H9 (cell line): ENCODE measurements around the gene SRRM2. TPM values are rescaled to one million over a fixed set of nuclear protein-coding genes. Genes with fewer than 3 reads are reported as not detected.

Experiments
- DNase-seq: peaks from one replicate; pipeline ENCODE4 v3.0.0-alpha.2; 2017
- H2AFZ ChIP-seq: one replicate; pipeline ENCODE4 v1.6.1; 2013; ENCODE audit warnings: mild to moderate bottlenecking, low read length, control low read depth, moderate library complexity
- H2AK5ac ChIP-seq: 2 replicates; pipeline ENCODE4 v1.6.1; 2013; ENCODE audit warnings: low read length, control low read depth, mixed read lengths; ENCODE audit not compliant: insufficient read length
- H2BK120ac ChIP-seq: one replicate; pipeline ENCODE4 v1.6.1; 2013; ENCODE audit warnings: low read depth, mild to moderate bottlenecking, low read length, control low read depth, inconsistent platforms; ENCODE audit not compliant: poor library complexity, severe bottlenecking
- H2BK12ac ChIP-seq: 2 replicates; pipeline ENCODE4 v1.6.1; 2013; ENCODE audit warnings: low read length, control low read depth, mixed read lengths, low read depth; ENCODE audit not compliant: insufficient read length
- H2BK15ac ChIP-seq: 2 replicates; pipeline ENCODE4 v1.6.1; 2013; ENCODE audit warnings: low read depth, low read length, control low read depth
- H2BK20ac ChIP-seq: one replicate; pipeline ENCODE4 v1.6.1; 2013; ENCODE audit warnings: low read depth, mild to moderate bottlenecking, low read length, control low read depth, inconsistent platforms; ENCODE audit not compliant: poor library complexity, severe bottlenecking
- H2BK5ac ChIP-seq: 2 replicates; pipeline ENCODE4 v1.6.1; 2013; ENCODE audit warnings: low read length, control low read depth, mixed read lengths; ENCODE audit not compliant: insufficient read length
- H3K14ac ChIP-seq: 2 replicates; pipeline ENCODE4 v1.6.1; 2013; ENCODE audit warnings: low read length, control low read depth; ENCODE audit not compliant: insufficient read depth
- H3K18ac ChIP-seq: 2 replicates; pipeline ENCODE4 v1.6.1; 2013; ENCODE audit warnings: low read depth, mild to moderate bottlenecking, mixed read lengths, low read length, control low read depth; ENCODE audit not compliant: insufficient read length
- H3K23ac ChIP-seq: 2 replicates; pipeline ENCODE4 v1.6.1; 2013; ENCODE audit warnings: low read length, control low read depth, mixed read lengths, low read depth; ENCODE audit not compliant: insufficient read length
- H3K23me2 ChIP-seq: 2 replicates; pipeline ENCODE4 v1.6.1; 2013; ENCODE audit warnings: low read depth, mild to moderate bottlenecking, mixed read lengths, low read length, control low read depth; ENCODE audit not compliant: insufficient read length, poor library complexity, severe bottlenecking
- H3K27ac ChIP-seq: 2 replicates; pipeline ENCODE4 v1.5.1; 2013; ENCODE audit warnings: low read length, control low read depth, mixed read lengths, low read depth; ENCODE audit not compliant: insufficient read length
- H3K27me3 ChIP-seq: 2 replicates; pipeline ENCODE4 v1.6.1; 2013; ENCODE audit warnings: low read length, control low read depth, inconsistent platforms; ENCODE audit not compliant: insufficient read depth
- H3K4ac ChIP-seq: 2 replicates; pipeline ENCODE4 v1.6.1; 2013; ENCODE audit warnings: low read depth, mild to moderate bottlenecking, control low read depth, inconsistent platforms, low read length, moderate library complexity
- H3K4me1 ChIP-seq: 2 replicates; pipeline ENCODE4 v1.6.1; 2013; ENCODE audit warnings: low read length, control low read depth, inconsistent platforms; ENCODE audit not compliant: insufficient read depth
- H3K4me2 ChIP-seq: 2 replicates; pipeline ENCODE4 v1.6.1; 2013; ENCODE audit warnings: low read length, control low read depth, mixed read lengths; ENCODE audit not compliant: insufficient read length, insufficient read depth
- H3K56ac ChIP-seq: 2 replicates; pipeline ENCODE4 v1.6.1; 2013; ENCODE audit warnings: low read depth, mild to moderate bottlenecking, mixed read lengths, low read length, control low read depth; ENCODE audit not compliant: insufficient read length
- H3K79me1 ChIP-seq: 2 replicates; pipeline ENCODE4 v1.6.1; 2013; ENCODE audit warnings: low read depth, mild to moderate bottlenecking, moderate library complexity, low read length, control low read depth, inconsistent platforms; ENCODE audit not compliant: insufficient read depth, poor library complexity, severe bottlenecking
- H3K79me2 ChIP-seq: 2 replicates; pipeline ENCODE4 v1.6.1; 2013; ENCODE audit warnings: low read length, control low read depth, inconsistent platforms; ENCODE audit not compliant: insufficient read depth
- H3K9ac ChIP-seq: 2 replicates; pipeline ENCODE4 v1.6.1; 2013; ENCODE audit warnings: low read length, control low read depth, mixed read lengths; ENCODE audit not compliant: insufficient read length; ENCODE audit errors: extremely low read depth
- H3K9me3 ChIP-seq: one replicate; pipeline ENCODE4 v1.6.1; 2013; ENCODE audit warnings: low read depth, low read length, inconsistent platforms; ENCODE audit not compliant: control insufficient read depth
- H3T11ph ChIP-seq: one replicate; pipeline ENCODE4 v1.6.1; 2013; ENCODE audit warnings: mild to moderate bottlenecking, low read length, control low read depth, inconsistent platforms
- H4K20me1 ChIP-seq: one replicate; pipeline ENCODE4 v1.6.1; 2013; ENCODE audit not compliant: control insufficient read depth, insufficient read length, insufficient read depth
- H4K5ac ChIP-seq: 2 replicates; pipeline ENCODE4 v1.6.1; 2013; ENCODE audit warnings: low read depth, mild to moderate bottlenecking, mixed read lengths, low read length, control low read depth; ENCODE audit not compliant: insufficient read length
- H4K8ac ChIP-seq: replicated peaks from 2 replicates; pipeline ENCODE4 v1.6.1; 2013; ENCODE audit warnings: low read length, control low read depth, mixed read lengths, low read depth; ENCODE audit not compliant: insufficient read length
- H4K91ac ChIP-seq: 2 replicates; pipeline ENCODE4 v1.6.1; 2013; ENCODE audit warnings: low read depth, mild to moderate bottlenecking, moderate library complexity, mixed read lengths, low read length, control low read depth; ENCODE audit not compliant: insufficient read length
- H3K27ac Mint-ChIP-seq, 3 experiments: 2 replicates in 2 of 3; 3 replicates in 1 of 3; pipeline ENCODE4 v1.8.0; 2020 to 2021; ENCODE audit warnings: mixed read lengths in 3 of 3, mild to moderate bottlenecking in 1 of 3, moderate library complexity in 1 of 3
- H3K27me3 Mint-ChIP-seq: 2 replicates; pipeline ENCODE4 v1.8.0; 2021; ENCODE audit warnings: low read depth, mild to moderate bottlenecking, moderate library complexity, mixed read lengths
- H3K36me3 Mint-ChIP-seq, 3 experiments: 2 replicates in 2 of 3; 3 replicates in 1 of 3; pipeline ENCODE4 v1.8.0; 2020 to 2021; ENCODE audit warnings: low read depth in 3 of 3, mixed read lengths in 3 of 3; ENCODE audit not compliant: insufficient read depth in 1 of 3
- H3K4me1 Mint-ChIP-seq, 2 experiments: 2 replicates each; pipeline ENCODE4 v1.8.0; 2020; ENCODE audit warnings: mixed read lengths in 2 of 2
- H3K4me3 Mint-ChIP-seq, 2 experiments: 2 replicates in 1 of 2; 3 replicates in 1 of 2; pipeline ENCODE4 v1.8.0; 2020 to 2021; ENCODE audit warnings: mild to moderate bottlenecking in 2 of 2, mixed read lengths in 2 of 2, moderate library complexity in 1 of 2
- H3K9me3 Mint-ChIP-seq, 2 experiments: 2 replicates in 1 of 2; 3 replicates in 1 of 2; pipeline ENCODE4 v1.8.0; 2020; ENCODE audit warnings: mild to moderate bottlenecking in 2 of 2, mixed read lengths in 2 of 2, moderate library complexity in 1 of 2
- CTCF ChIP-seq: fragments of 200-600 bp; sonication (generic); conservative IDR thresholded peaks from 3 replicates; pipeline ENCODE4 v1.8.0; 2021; ENCODE audit warnings: antibody characterized with exemption, mild to moderate bottlenecking
- WGBS: extraction: QIAGEN DNeasy Blood & Tissue Kit; methylation state at CpG from one replicate; pipeline ENCODE4 v1.1.7; 2013; ENCODE audit warnings: missing lambda C conversion rate, low lambda C conversion rate, mixed read lengths; ENCODE audit not compliant: insufficient read length; ENCODE audit errors: extremely low coverage; 5-methylcytosine and 5-hydroxymethylcytosine counted together
- total RNA-seq: library from RNA; stranded (reverse); gene quantifications from 2 replicates; pipeline ENCODE4 v1.2.1, GENCODE V29; 2021

Gene SRRM2
- total RNA-seq, 1 experiment from 2014 or later = 694 TPM

GRCh38 chr16:2777903-2778629 lies 25.6 kb downstream of the SRRM2 start:
- Histone ChIP-seq H3K23ac (no peak overlapping the region), H3K14ac (peak overlapping the region; percentile 99), H3K18ac (peak overlapping the region; percentile 99), H3T11ph (no peak overlapping the region), H2AK5ac (no peak overlapping the region), H3K56ac (peak overlapping the region; percentile 3), H3K27me3 (no peaks in the 10 kb centered on the region), H2BK120ac (no peak overlapping the region), H4K91ac (peak overlapping the region; percentile 33), H3K23me2 (peaks cover 14% of the 10 kb centered on the region), H3K9ac (peak overlapping the region; percentile 98), H3K79me1 (peaks cover 6% of the 10 kb centered on the region), H4K5ac (peak overlapping the region; percentile 29), H3K4me2 (peak overlapping the region; percentile 90), H3K4me1 (no peaks in the 10 kb centered on the region), H2BK20ac (no peak overlapping the region), H2BK12ac (no peak overlapping the region), H2AFZ (no peak overlapping the region), H2BK5ac (peak overlapping the region; percentile 33), H3K27ac (peak overlapping the region; percentile 9), H4K8ac (no peak overlapping the region), H3K79me2 (peaks cover 9% of the 10 kb centered on the region; the same call in 1 of the 2 replicates), H3K4ac (peak overlapping the region; percentile 2), H2BK15ac (no peak overlapping the region), H3K9me3 (no peaks in the 10 kb centered on the region), H4K20me1 (no peaks in the 10 kb centered on the region)
- Mint-ChIP-seq H3K36me3 (peaks cover 3 to 38% (median 27%) of the 10 kb centered on the region in 3 experiments), H3K9me3 (peaks cover 0 to 3% of the 10 kb centered on the region in 2 experiments; a peak in 2 of 5 replicates), H3K27ac (peak overlapping the region; percentile 97 to 100 (median 98)), H3K4me1 (peaks cover 22 to 32% of the 10 kb centered on the region in 2 experiments), H3K27me3 (peaks cover 3% of the 10 kb centered on the region; the same call in 1 of the 2 replicates), H3K4me3 (peak overlapping the region; percentile 91 to 96)
- no peak for TF ChIP-seq CTCF
- peak; percentile 32 for DNase-seq
- WGBS = no CpG with 5 or more reads among the region's 27 CpGs
